Measurements from ENCODE around the gene GZMA.

- no peak for TF ChIP-seq ZFP37 (tag by site-specific recombination; IDR thresholded peaks at IDR 0.05)
- no peak for TF ChIP-seq ZNF830 (tag by site-specific recombination; IDR thresholded peaks at IDR 0.05; ENCODE audit: low read depth)
- TF ChIP-seq ZNF2 (tag by site-specific recombination; IDR thresholded peaks at IDR 0.05) = no peak
- TF ChIP-seq YY2 (tag by site-specific recombination; IDR thresholded peaks at IDR 0.05) = no peak
- TF ChIP-seq CTCF (tag by site-specific recombination; IDR thresholded peaks at IDR 0.05) = no peak
- no peak for TF ChIP-seq KLF1 (tag by site-specific recombination; IDR thresholded peaks at IDR 0.05)
- no peak for TF ChIP-seq KLF8 (tag by site-specific recombination; IDR thresholded peaks at IDR 0.05)
- no peak for TF ChIP-seq SP2 (tag by site-specific recombination; IDR thresholded peaks at IDR 0.05)
- no peak for TF ChIP-seq ZNF133 (tag by site-specific recombination; IDR thresholded peaks at IDR 0.05)
- no peak for TF ChIP-seq ZNF530 (tag by site-specific recombination; IDR thresholded peaks at IDR 0.05; ENCODE audit: low read depth)
These were observed 38.6 kb downstream of the GZMA start for GRCh38 chr5:55140908-55141665.

Data from HEK293 (cell line).